Colonic mucosa (tissue), 4 donors: Measurements from ENCODE around the gene SLC5A3. TPM values are rescaled to one million over a fixed set of nuclear protein-coding genes. Genes with fewer than 3 reads are reported as not detected.

Experiments used
- DNase-seq: peaks from one replicate; pipeline ENCODE4 v3.0.0-alpha.2; 2020
- H3K27ac ChIP-seq: fragments of 200-600 bp; one replicate; pipeline ENCODE4 v1.8.0; 2021
- H3K27me3 ChIP-seq: fragments of 200-600 bp; one replicate; pipeline ENCODE4 v1.8.0; 2021
- H3K36me3 ChIP-seq: fragments of 200-600 bp; one replicate; pipeline ENCODE4 v1.8.0; 2021
- H3K4me1 ChIP-seq: fragments of 200-600 bp; one replicate; pipeline ENCODE4 v1.8.0; 2021; ENCODE audit warnings: mild to moderate bottlenecking
- H3K4me3 ChIP-seq: fragments of 200-600 bp; one replicate; pipeline ENCODE4 v1.8.0; 2021
- H3K9ac ChIP-seq, 2 donors: one replicate each; pipeline ENCODE4 v1.7.0; 2013; ENCODE audit warnings: control low read depth in 2 of 2, low read depth in 2 of 2, low read length in 2 of 2
- H3K9me3 ChIP-seq: fragments of 200-600 bp; one replicate; pipeline ENCODE4 v1.8.0; 2021
- intact Hi-C: fragments of 100-400 bp; cut with DNase I; formaldehyde crosslinking; loops from one replicate; pipeline ENCODE4 v1.14.1; 2022
- total RNA-seq, 2 donors: library from RNA; stranded (reverse); fragmentation: NEBNext Ultra II Directional in 1 of 2; extraction: Animal tissue kit (Norgen Biotek cat#: 25700) in 1 of 2; gene quantifications; one replicate each; pipeline ENCODE4 v1.2.1, GENCODE V29; 2021
- TF ChIP-seq, protein P1 (sequence below): fragments of 200-600 bp; IDR thresholded peaks from one replicate; pipeline ENCODE4 v1.8.0; 2022; ENCODE audit warnings: antibody characterized with exemption, mild to moderate bottlenecking
- donor health status: healthy.
- donor health status: DM: no; HTN: no; CAD: no.
- donor health status: DM: no; HTN: no; CAD: no.

The SLC5A3 gene
- total RNA-seq, 2 donors from 2014 or later = 20.1 to 28.6 TPM

DNA sequence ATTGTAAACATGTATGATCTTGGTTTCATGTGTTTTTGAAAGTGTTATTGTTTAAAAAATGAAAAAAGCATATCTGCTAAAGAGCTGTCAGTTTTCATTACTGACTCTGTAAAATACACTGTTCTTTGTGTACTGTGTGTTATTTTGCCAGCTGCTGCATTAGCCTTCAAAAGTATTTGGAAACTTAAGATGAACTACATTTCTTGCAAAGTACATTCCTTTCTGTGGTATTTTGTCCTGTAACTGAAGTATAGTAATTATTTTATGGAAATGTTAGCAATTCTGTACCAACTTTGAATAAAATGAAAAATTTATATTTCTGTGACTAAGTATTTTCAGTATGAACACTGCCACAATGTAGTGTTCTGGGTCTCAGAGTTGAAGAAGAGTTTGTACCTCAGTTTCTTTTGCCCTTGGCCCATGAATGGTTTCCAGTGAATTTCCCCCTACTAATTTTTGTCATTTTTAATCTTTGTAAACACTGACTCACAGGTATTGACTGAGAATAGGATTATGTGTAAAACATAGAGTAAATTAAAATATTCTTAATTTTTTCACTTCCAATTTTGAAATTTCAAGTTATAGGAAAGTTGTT, 32.7 kb downstream of the SLC5A3 start:
- no peaks in the 10 kb centered on the region for H3K9me3 ChIP-seq
- intact Hi-C loops = no loop called here
- H3K4me1 ChIP-seq = no peaks in the 10 kb centered on the region

DNA sequence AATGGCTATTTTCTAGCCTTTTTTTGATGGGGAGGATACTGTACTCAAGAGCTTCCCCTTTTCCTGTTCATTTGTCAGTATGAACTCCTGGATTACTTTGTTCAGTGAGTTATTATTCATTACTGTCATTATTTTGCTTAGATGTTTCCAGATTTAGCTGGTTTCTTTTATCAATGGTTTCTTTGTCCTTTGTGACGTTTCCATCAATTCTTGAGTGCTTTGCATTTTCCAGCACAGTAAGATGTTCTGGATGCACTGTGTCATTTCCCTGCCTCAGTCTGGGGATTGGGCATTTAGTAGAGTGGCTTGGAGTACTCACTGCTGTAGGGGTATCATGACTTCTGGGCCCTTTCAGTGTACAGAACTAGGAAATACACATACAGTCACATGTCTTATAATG, 34.2 kb downstream of the SLC5A3 start:
- no peaks in the 10 kb centered on the region for H3K36me3 ChIP-seq

More for the DNA sequence above, 32.7 kb downstream of the SLC5A3 start:
- H3K4me3 ChIP-seq = no peak overlapping the region
- H3K27ac ChIP-seq = no peak overlapping the region
- no peak overlapping the region for H3K9ac ChIP-seq
- TF ChIP-seq, protein P1, sequence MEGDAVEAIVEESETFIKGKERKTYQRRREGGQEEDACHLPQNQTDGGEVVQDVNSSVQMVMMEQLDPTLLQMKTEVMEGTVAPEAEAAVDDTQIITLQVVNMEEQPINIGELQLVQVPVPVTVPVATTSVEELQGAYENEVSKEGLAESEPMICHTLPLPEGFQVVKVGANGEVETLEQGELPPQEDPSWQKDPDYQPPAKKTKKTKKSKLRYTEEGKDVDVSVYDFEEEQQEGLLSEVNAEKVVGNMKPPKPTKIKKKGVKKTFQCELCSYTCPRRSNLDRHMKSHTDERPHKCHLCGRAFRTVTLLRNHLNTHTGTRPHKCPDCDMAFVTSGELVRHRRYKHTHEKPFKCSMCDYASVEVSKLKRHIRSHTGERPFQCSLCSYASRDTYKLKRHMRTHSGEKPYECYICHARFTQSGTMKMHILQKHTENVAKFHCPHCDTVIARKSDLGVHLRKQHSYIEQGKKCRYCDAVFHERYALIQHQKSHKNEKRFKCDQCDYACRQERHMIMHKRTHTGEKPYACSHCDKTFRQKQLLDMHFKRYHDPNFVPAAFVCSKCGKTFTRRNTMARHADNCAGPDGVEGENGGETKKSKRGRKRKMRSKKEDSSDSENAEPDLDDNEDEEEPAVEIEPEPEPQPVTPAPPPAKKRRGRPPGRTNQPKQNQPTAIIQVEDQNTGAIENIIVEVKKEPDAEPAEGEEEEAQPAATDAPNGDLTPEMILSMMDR = no peak
- H3K27me3 ChIP-seq = no peaks in the 10 kb centered on the region
- DNase-seq = no peak
- no peaks in the 10 kb centered on the region for H3K36me3 ChIP-seq

DNA sequence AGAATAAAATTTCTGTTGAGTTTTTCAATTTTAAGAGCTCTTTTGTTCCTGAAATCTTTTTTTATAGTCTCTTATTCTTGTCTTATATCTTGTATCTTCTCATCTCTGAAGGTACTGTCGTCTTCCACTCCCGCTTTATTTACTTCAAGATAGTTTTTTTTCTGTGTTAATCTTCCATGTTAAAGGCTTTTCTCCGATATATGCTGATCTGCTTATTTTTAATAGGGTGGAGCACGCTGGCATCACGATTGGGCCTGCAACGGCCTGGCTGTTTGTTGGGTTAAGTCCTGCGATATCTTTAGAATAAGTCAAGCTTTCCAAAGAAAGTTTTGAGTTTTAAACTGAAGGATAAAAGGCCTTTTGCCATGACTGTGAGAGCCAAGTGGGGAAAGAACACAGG, 35.7 kb downstream of the SLC5A3 start:
- Histone ChIP-seq H3K4me3 (no peak overlapping the region), H3K9me3 (no peaks in the 10 kb centered on the region), H3K27ac (no peak overlapping the region), H3K4me1 (no peaks in the 10 kb centered on the region), H3K36me3 (no peaks in the 10 kb centered on the region), H3K9ac (no peak overlapping the region), H3K27me3 (no peaks in the 10 kb centered on the region)
- TF ChIP-seq, protein P1 = no peak
- intact Hi-C loops = no loop called here
- no peak for DNase-seq

More for the DNA sequence above, 34.2 kb downstream of the SLC5A3 start:
- no peaks in the 10 kb centered on the region for H3K27me3 ChIP-seq
- H3K4me1 ChIP-seq = no peaks in the 10 kb centered on the region
- intact Hi-C loops = no loop called here
- H3K9ac ChIP-seq = no peak overlapping the region
- TF ChIP-seq, protein P1 = no peak
- DNase-seq = no peak
- H3K4me3 ChIP-seq = no peak overlapping the region
- no peaks in the 10 kb centered on the region for H3K9me3 ChIP-seq
- no peak overlapping the region for H3K27ac ChIP-seq

DNA sequence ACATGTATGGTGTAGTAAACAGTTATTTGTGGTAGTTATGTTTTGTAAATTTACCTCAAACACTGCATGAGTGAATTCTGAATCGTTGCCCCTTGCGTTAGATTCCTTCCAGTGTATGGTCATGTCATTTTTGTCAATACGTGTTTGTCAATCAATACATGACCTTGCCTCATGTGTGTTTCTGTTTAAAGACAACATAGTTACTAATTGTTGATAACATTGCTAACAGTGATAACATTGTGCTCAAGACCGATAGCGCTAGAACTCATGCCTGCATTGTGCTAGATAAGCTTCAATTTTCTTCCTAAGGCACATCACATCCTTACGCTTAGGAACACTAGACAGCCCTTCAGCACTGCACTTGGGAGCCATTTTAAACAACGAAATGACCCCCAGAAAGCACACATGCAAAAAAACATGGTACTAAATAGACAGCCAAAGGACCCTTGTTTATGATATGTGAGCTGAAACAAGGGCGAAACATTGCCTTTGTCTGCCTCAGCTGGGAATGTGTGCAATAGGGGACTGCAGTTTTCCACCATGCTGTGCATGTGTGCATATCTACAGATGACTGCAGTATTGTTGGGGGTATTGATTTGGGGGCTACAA, 37.3 kb downstream of the SLC5A3 start:
- no peaks in the 10 kb centered on the region for H3K9me3 ChIP-seq
- H3K4me3 ChIP-seq = no peak overlapping the region
- H3K27me3 ChIP-seq = no peaks in the 10 kb centered on the region
- H3K36me3 ChIP-seq = no peaks in the 10 kb centered on the region
- H3K9ac ChIP-seq = no peak overlapping the region
- TF ChIP-seq, protein P1 = no peak
- intact Hi-C loops = no loop called here
- no peak for DNase-seq
- no peaks in the 10 kb centered on the region for H3K4me1 ChIP-seq
- no peak overlapping the region for H3K27ac ChIP-seq

DNA sequence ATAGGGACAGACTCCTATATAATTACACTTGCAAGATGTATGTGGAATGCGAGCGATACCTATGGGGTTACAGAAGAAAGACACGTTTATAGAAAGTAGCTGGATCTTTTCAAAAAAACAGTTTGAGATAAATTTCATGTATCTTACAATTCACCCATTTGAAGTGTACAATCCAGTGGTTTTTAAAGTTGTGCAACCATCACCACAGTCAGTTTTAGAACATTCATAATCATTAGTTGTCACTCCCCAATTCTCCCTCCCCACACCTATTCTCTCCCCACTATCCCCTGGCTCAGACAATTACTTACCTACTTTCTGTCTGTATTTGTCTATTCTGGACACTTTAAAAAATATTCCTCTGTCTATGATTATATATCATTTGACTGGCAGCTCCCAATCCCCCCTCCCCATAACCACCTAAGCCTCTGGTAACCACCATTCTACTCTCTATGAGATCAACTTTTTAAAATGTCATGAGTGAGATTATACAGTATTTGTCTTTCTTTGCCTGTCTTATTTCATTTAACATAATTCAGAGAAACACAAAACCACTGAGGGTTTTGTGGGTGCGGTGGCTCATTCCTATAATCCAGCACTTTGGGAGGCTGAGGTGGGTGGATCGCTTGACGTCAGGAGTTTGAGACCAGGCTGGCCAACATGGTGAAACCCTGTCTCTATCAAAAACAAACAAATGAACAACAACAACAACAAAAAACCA, 39.1 kb downstream of the SLC5A3 start:
- intact Hi-C loops = no loop called here
- Histone ChIP-seq H3K27ac (no peak overlapping the region), H3K4me1 (no peaks in the 10 kb centered on the region), H3K4me3 (no peak overlapping the region), H3K36me3 (no peaks in the 10 kb centered on the region), H3K9ac (no peak overlapping the region), H3K9me3 (no peaks in the 10 kb centered on the region), H3K27me3 (no peaks in the 10 kb centered on the region)
- TF ChIP-seq, protein P1 = no peak
- no peak for DNase-seq
